ENCODE data around the gene BLNK. TPM values are rescaled to one million over a fixed set of nuclear protein-coding genes. Genes with fewer than 3 reads are reported as not detected.
"Not testable (repeated sequence)": the region's sequence is repeated elsewhere in the genome, so short reads cannot be mapped to it uniquely, and the experiment has no call there.

Gene BLNK
- total RNA-seq, 1 experiment from 2014 or later: not detected

DNA sequence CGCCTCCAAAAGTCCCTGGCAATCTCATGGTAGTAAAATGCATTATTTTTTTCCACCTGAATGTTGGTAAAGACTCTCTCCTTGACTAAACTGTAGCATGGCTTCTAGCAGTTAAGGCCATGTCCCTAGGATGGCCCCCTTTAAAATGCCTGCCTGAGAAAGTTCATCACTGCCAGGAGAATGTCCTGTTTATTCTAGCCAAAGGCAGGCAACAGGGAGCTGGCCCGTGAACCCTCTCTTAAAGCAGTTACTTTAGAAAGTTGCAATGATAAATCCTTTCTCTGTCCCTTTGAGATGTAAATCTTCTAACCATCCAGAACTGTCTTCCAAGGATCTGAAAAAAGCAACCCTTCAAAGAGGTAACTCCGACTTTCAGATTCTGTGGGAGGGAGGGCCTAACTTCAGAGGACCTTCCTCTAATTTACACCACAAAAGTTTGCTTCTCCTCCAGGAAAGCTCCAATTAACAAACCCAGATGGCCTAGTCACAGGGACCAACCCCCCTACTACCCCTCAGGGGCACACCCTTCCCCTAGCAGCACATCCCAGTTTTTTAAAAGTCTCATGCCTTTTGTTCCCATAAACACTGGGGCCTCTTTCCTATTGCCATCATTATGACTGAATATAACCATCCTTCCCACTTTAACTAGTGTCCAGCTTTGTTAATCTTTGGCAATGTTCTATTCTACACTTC is 38.4 kb upstream of the BLNK start:
- Histone ChIP-seq H3K4me3 (ENCODE audit: low read depth, low read length, poor library complexity, severe bottlenecking) (no peak overlapping the region), H3K27ac (ENCODE audit: low read depth, low read length, poor library complexity, severe bottlenecking) (no peak overlapping the region), H3K36me3 (ENCODE audit: insufficient read depth, low read length, poor library complexity, severe bottlenecking) (no peaks in the 10 kb centered on the region), H3K27me3 (replicated peaks; ENCODE audit: insufficient read depth, low read depth, low read length, poor library complexity) (peaks cover 11% of the 10 kb centered on the region), H3K9me3 (ENCODE audit: low read depth, low read length, poor library complexity, severe bottlenecking) (no peaks in the 10 kb centered on the region), H3K4me1 (ENCODE audit: insufficient read depth, low read length, poor library complexity, severe bottlenecking) (no peaks in the 10 kb centered on the region)
- intact Hi-C loops (cut with micrococcal nuclease; ENCODE audit: unreplicated experiment): no loop called here
- TF ChIP-seq, protein P1, sequence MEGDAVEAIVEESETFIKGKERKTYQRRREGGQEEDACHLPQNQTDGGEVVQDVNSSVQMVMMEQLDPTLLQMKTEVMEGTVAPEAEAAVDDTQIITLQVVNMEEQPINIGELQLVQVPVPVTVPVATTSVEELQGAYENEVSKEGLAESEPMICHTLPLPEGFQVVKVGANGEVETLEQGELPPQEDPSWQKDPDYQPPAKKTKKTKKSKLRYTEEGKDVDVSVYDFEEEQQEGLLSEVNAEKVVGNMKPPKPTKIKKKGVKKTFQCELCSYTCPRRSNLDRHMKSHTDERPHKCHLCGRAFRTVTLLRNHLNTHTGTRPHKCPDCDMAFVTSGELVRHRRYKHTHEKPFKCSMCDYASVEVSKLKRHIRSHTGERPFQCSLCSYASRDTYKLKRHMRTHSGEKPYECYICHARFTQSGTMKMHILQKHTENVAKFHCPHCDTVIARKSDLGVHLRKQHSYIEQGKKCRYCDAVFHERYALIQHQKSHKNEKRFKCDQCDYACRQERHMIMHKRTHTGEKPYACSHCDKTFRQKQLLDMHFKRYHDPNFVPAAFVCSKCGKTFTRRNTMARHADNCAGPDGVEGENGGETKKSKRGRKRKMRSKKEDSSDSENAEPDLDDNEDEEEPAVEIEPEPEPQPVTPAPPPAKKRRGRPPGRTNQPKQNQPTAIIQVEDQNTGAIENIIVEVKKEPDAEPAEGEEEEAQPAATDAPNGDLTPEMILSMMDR (conservative IDR thresholded peaks at IDR 0.05; ENCODE audit: low read depth, low read length): no peak
- TF ChIP-seq EZH2 (IDR thresholded peaks at IDR 0.05; ENCODE audit: borderline replicate concordance, low read depth, low read length, poor library complexity, severe bottlenecking): no peak
- POLR2A ChIA-PET (ENCODE audit: low non-redundant PET): no interaction called here
- CTCF ChIA-PET: no interaction called here
- BruUV-seq (replicated peaks): no TSS peak
- DNase-seq (ENCODE audit: low spot score): no peak

DNA sequence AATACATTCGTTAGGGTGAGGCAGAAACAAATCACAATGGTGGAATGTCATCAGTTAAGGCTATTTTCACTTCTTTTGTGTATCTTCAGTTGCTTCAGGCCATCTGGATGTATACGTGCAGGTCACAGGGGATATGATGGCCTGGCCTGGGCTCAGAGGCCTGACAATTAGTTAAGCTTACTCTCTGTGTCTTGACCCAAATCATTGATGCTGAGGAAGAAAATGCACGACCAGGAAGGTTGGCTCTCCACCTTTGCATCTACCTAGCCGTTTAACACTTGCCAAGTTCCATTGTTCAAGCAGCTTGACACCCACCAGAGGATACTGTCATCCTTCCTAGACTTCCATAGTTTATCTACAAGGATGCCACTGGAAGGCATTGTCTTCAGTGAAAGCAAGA is 37.5 kb upstream of the BLNK start:
- H3K9me3 ChIP-seq (ENCODE audit: low read depth, low read length, poor library complexity, severe bottlenecking); H3K27ac ChIP-seq (ENCODE audit: low read depth, low read length, poor library complexity, severe bottlenecking); H3K4me3 ChIP-seq (ENCODE audit: low read depth, low read length, poor library complexity, severe bottlenecking); intact Hi-C loops (cut with micrococcal nuclease; ENCODE audit: unreplicated experiment); DNase-seq (ENCODE audit: low spot score); POLR2A ChIA-PET (ENCODE audit: low non-redundant PET); H3K36me3 ChIP-seq (ENCODE audit: insufficient read depth, low read length, poor library complexity, severe bottlenecking); CTCF ChIA-PET; BruUV-seq (replicated peaks); H3K4me1 ChIP-seq (ENCODE audit: insufficient read depth, low read length, poor library complexity, severe bottlenecking): not testable (repeated sequence)
- H3K27me3 ChIP-seq (replicated peaks; ENCODE audit: insufficient read depth, low read depth, low read length, poor library complexity): peaks cover 12% of the 10 kb centered on the region

DNA sequence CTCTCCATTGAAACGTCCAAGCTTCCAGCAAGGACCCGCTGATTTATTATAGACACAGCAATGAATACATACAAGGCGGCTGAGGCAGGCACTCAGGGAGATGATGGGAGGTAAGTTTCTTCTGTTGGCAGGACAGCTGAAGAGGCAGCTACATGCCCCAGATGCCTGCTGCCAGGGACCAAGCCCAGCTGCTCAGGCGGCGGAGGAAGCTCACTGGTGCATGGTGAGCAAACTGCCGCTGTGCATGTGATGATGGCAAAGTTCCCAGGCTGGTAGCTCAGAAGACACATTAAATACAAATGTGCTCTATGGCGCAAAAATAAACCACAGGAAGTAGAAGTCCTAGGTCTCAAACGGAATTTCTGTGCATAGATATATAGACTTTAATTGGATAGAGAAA is 35.1 kb upstream of the BLNK start:
- POLR2A ChIA-PET (ENCODE audit: low non-redundant PET): no interaction called here
- Histone ChIP-seq H3K4me1 (ENCODE audit: insufficient read depth, low read length, poor library complexity, severe bottlenecking) (no peaks in the 10 kb centered on the region), H3K4me3 (ENCODE audit: low read depth, low read length, poor library complexity, severe bottlenecking) (no peak overlapping the region), H3K27ac (ENCODE audit: low read depth, low read length, poor library complexity, severe bottlenecking) (no peak overlapping the region), H3K9me3 (ENCODE audit: low read depth, low read length, poor library complexity, severe bottlenecking) (no peaks in the 10 kb centered on the region), H3K27me3 (replicated peaks; ENCODE audit: insufficient read depth, low read depth, low read length, poor library complexity) (peaks cover 26% of the 10 kb centered on the region), H3K36me3 (ENCODE audit: insufficient read depth, low read length, poor library complexity, severe bottlenecking) (no peaks in the 10 kb centered on the region)
- intact Hi-C loops (cut with micrococcal nuclease; ENCODE audit: unreplicated experiment): no loop called here
- CTCF ChIA-PET: no interaction called here
- TF ChIP-seq EZH2 (IDR thresholded peaks at IDR 0.05; ENCODE audit: borderline replicate concordance, low read depth, low read length, poor library complexity, severe bottlenecking): no peak
- TF ChIP-seq, protein P1 (conservative IDR thresholded peaks at IDR 0.05; ENCODE audit: low read depth, low read length): no peak
- BruUV-seq (replicated peaks): no TSS peak
- DNase-seq (ENCODE audit: low spot score): peak; percentile 17

DNA sequence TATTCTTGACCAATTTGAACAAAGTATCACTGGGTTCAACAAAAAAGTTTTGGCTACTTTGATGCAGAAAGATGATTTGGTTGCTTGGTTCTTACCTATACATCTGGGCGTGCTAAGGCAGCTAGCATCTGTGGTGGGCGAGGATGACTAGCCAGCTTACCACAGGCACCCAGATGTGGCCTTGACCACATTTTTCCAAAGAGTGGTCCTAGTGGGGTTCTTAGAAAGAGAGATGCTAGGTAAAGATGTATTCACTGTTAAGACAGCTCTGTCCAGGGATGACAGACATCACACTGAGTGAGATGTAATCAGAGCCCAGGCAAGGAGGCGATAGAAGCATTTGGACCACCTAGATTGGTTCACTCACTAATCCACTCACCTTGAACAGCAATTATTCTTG is 33.6 kb upstream of the BLNK start:
- POLR2A ChIA-PET (ENCODE audit: low non-redundant PET): no interaction called here
- no peak overlapping the region for H3K27ac ChIP-seq (ENCODE audit: low read depth, low read length, poor library complexity, severe bottlenecking)
- no peak for DNase-seq (ENCODE audit: low spot score)
- no peaks in the 10 kb centered on the region for H3K4me1 ChIP-seq (ENCODE audit: insufficient read depth, low read length, poor library complexity, severe bottlenecking)
- TF ChIP-seq EZH2 (IDR thresholded peaks at IDR 0.05; ENCODE audit: borderline replicate concordance, low read depth, low read length, poor library complexity, severe bottlenecking): no peak
- TF ChIP-seq, protein P1 (conservative IDR thresholded peaks at IDR 0.05; ENCODE audit: low read depth, low read length): no peak
- H3K4me3 ChIP-seq (ENCODE audit: low read depth, low read length, poor library complexity, severe bottlenecking): no peak overlapping the region
- BruUV-seq (replicated peaks): no TSS peak
- CTCF ChIA-PET: no interaction called here
- H3K9me3 ChIP-seq (ENCODE audit: low read depth, low read length, poor library complexity, severe bottlenecking): no peaks in the 10 kb centered on the region
- H3K36me3 ChIP-seq (ENCODE audit: insufficient read depth, low read length, poor library complexity, severe bottlenecking): no peaks in the 10 kb centered on the region
- intact Hi-C loops (cut with micrococcal nuclease; ENCODE audit: unreplicated experiment): no loop called here
- H3K27me3 ChIP-seq (replicated peaks; ENCODE audit: insufficient read depth, low read depth, low read length, poor library complexity): peaks cover 41% of the 10 kb centered on the region

Data from A673 (cell line).